HCT116 (cell line): ENCODE data around the gene VPS11. TPM values are rescaled to one million over a fixed set of nuclear protein-coding genes. Genes with fewer than 3 reads are reported as not detected.

Experiments used
- ATAC-seq: fragments of 200-7000 bp; cut with Tn5 transposase; 2 replicates; pipeline ENCODE4 v1.9.1; 2020; ENCODE audit warnings: mild to moderate bottlenecking, moderate library complexity
- BruUV-seq: library from RNA; stranded (reverse); fragments of 400-500 nt; replicated peaks from 2 replicates; lab custom pipeline; 2021; lab: Mats Ljungman, UMichigan
- CTCF ChIA-PET: fragments of 300-600 bp; sonication (Branson Sonifier 250); formaldehyde crosslinking; loops from one replicate; lab custom pipeline; 2021; ENCODE audit warnings: antibody characterized with exemption; lab: Charles Lee
- POLR2A ChIA-PET: fragments of 300-600, 350-600 bp; sonication (Branson Sonifier 250); formaldehyde crosslinking; loops from one replicate; lab custom pipeline; 2021; ENCODE audit warnings: antibody characterized with exemption; lab: Charles Lee
- RAD21 ChIA-PET, 2 experiments: fragments of 300-600 bp; sonication (Branson Sonifier 250); formaldehyde crosslinking; loops; one replicate each; lab custom pipeline; 2023; ENCODE audit warnings: low total read pairs in 2 of 2; ENCODE audit not compliant: uncharacterized antibody in 2 of 2, unreplicated experiment in 2 of 2, low non-redundant PET in 1 of 2; lab: Charles Lee
- DNase-seq: peaks from one replicate; pipeline ENCODE4 v3.0.0-alpha.2; 2010; ENCODE audit warnings: low read depth, low spot score
- H2AFZ ChIP-seq: fragments of 200-600 bp; shearing (Covaris generic), sonication (generic); 2 replicates; pipeline ENCODE4 v1.6.1; 2017; ENCODE audit warnings: low read depth, mixed run types, mixed read lengths, antibody characterized with exemption, low read length; ENCODE audit not compliant: poor library complexity, severe bottlenecking
- H3K27ac ChIP-seq: 2 replicates; pipeline ENCODE4 v1.5.1; 2012; ENCODE audit warnings: low read depth, low read length
- H3K27me3 ChIP-seq: fragments of 200-600 bp; sonication (generic); 2 replicates; pipeline ENCODE4 v1.6.1; 2016; ENCODE audit warnings: mixed run types, low read length, mixed read lengths; ENCODE audit not compliant: insufficient read depth
- H3K36me3 ChIP-seq, 2 experiments: fragments of 200-500 bp in 1 of 2; fragments of 200-600 bp in 1 of 2; sonication (Bioruptor generic) in 1 of 2; sonication (generic) in 1 of 2; 2 replicates each; pipeline versions ENCODE4 v1.5.1 to v1.6.1; 2014 to 2016; ENCODE audit warnings: low read length in 2 of 2, inconsistent platforms in 1 of 2, mixed read lengths in 1 of 2, mixed run types in 1 of 2; ENCODE audit not compliant: insufficient read depth in 2 of 2, control insufficient read depth in 1 of 2
- H3K4me1 ChIP-seq, 2 experiments: fragments of 200-600 bp in 1 of 2; sonication (generic) in 1 of 2; 2 replicates each; pipeline versions ENCODE4 v1.5.1 to v1.6.1; 2012 to 2017; ENCODE audit warnings: low read length in 2 of 2, inconsistent platforms in 1 of 2, mild to moderate bottlenecking in 1 of 2, mixed read lengths in 1 of 2, mixed run types in 1 of 2, moderate library complexity in 1 of 2; ENCODE audit not compliant: insufficient read depth in 2 of 2, control insufficient read depth in 1 of 2
- H3K4me2 ChIP-seq: fragments of 200-600 bp; sonication (generic); 2 replicates; pipeline ENCODE4 v1.6.1; 2017; ENCODE audit warnings: mixed run types, low read length, mixed read lengths
- H3K4me3 ChIP-seq, 2 experiments: fragments of 200-600 bp in 1 of 2; sonication (generic) in 1 of 2; replicated peaks in 1 of 2; 2 replicates each; pipeline ENCODE4 v1.5.1; 2011 to 2016; ENCODE audit warnings: low read length in 2 of 2, control low read depth in 1 of 2, low read depth in 1 of 2, mild to moderate bottlenecking in 1 of 2, mixed read lengths in 1 of 2, mixed run types in 1 of 2
- H3K79me2 ChIP-seq: fragments of 200-600 bp; sonication (generic); 2 replicates; pipeline ENCODE4 v1.6.1; 2017; ENCODE audit warnings: mild to moderate bottlenecking, mixed run types, low read length, moderate library complexity, mixed read lengths; ENCODE audit not compliant: insufficient read depth
- H3K9ac ChIP-seq: fragments of 200-600 bp; sonication (generic); 2 replicates; pipeline ENCODE4 v1.6.1; 2016; ENCODE audit warnings: low read length, mixed read lengths
- H3K9me2 ChIP-seq: fragments of 200-600 bp; sonication (generic), shearing (Covaris generic); 2 replicates; pipeline ENCODE4 v1.6.1; 2017; ENCODE audit warnings: mixed run types, mild to moderate bottlenecking, moderate library complexity; ENCODE audit not compliant: insufficient read depth
- H3K9me3 ChIP-seq, 2 experiments: fragments of 200-500 bp in 1 of 2; fragments of 200-600 bp in 1 of 2; sonication (Bioruptor generic) in 1 of 2; sonication (generic) in 1 of 2; 2 replicates each; pipeline ENCODE4 v1.6.1; 2014 to 2017; ENCODE audit warnings: low read length in 2 of 2, mixed read lengths in 2 of 2, inconsistent platforms in 1 of 2, low read depth in 1 of 2, mild to moderate bottlenecking in 1 of 2, mixed run types in 1 of 2, moderate library complexity in 1 of 2; ENCODE audit not compliant: control insufficient read depth in 1 of 2, insufficient read depth in 1 of 2
- H4K20me1 ChIP-seq: fragments of 200-600 bp; sonication (generic), shearing (Covaris generic); 2 replicates; pipeline ENCODE4 v1.6.1; 2017; ENCODE audit warnings: mixed run types, mild to moderate bottlenecking, moderate library complexity; ENCODE audit not compliant: insufficient read depth
- ATF3 ChIP-seq: IDR thresholded peaks from 2 replicates; pipeline ENCODE4 v1.6.1; 2012
- CBX3 ChIP-seq: IDR thresholded peaks from 2 replicates; pipeline ENCODE4 v1.6.1; 2012; ENCODE audit warnings: low read depth
- CEBPB ChIP-seq: IDR thresholded peaks from 2 replicates; pipeline ENCODE4 v1.6.1; 2012; ENCODE audit warnings: low read depth
- ELF1 ChIP-seq: IDR thresholded peaks from 2 replicates; pipeline ENCODE4 v1.6.1; 2012; ENCODE audit warnings: low read depth, borderline replicate concordance
- EZH2 ChIP-seq: fragments of 200-600 bp; sonication (generic); IDR thresholded peaks from 2 replicates; pipeline ENCODE4 v1.6.1; 2017; ENCODE audit warnings: antibody characterized with exemption, mixed run types
- FOSL1 ChIP-seq: IDR thresholded peaks from 2 replicates; pipeline ENCODE4 v1.6.1; 2012; ENCODE audit warnings: low read depth
- POLR2A ChIP-seq: IDR thresholded peaks from 2 replicates; pipeline ENCODE4 v1.7.0; 2011; ENCODE audit warnings: borderline replicate concordance; ENCODE audit not compliant: insufficient read depth, insufficient read length; ENCODE audit errors: extremely low read depth
- POLR2AphosphoS5 ChIP-seq: IDR thresholded peaks from 2 replicates; pipeline ENCODE4 v1.6.1; 2011; ENCODE audit warnings: mild to moderate bottlenecking, low read depth, low read length, moderate library complexity
- SIN3A ChIP-seq: IDR thresholded peaks from 2 replicates; pipeline ENCODE4 v1.6.1; 2012; ENCODE audit warnings: low read depth
- SP1 ChIP-seq: IDR thresholded peaks from 2 replicates; pipeline ENCODE4 v1.6.1; 2012; ENCODE audit warnings: low read depth
- TCF7L2 ChIP-seq: IDR thresholded peaks from 2 replicates; pipeline ENCODE4 v1.7.0; 2011; ENCODE audit warnings: borderline replicate concordance, inconsistent platforms; ENCODE audit not compliant: insufficient read depth, insufficient read length; ENCODE audit errors: extremely low read depth
- ZFX ChIP-seq: fragments of 450-650 bp; IDR thresholded peaks from 2 replicates; pipeline ENCODE4 v1.6.1; 2017
- ZNF274 ChIP-seq: fragments of 200-500 bp; sonication (Bioruptor generic); IDR thresholded peaks from 2 replicates; pipeline ENCODE4 v1.6.1; 2014; ENCODE audit warnings: mild to moderate bottlenecking, low read depth, low read length, inconsistent platforms
- intact Hi-C: fragments of 100-400 bp; cut with micrococcal nuclease; formaldehyde crosslinking; loops from 2 replicates; pipeline ENCODE4 v1.10.0; 2022
- total RNA-seq: library from RNA; stranded (reverse); gene quantifications from one replicate; pipeline ENCODE4 v1.2.1, GENCODE V29; 2021; ENCODE audit not compliant: unreplicated experiment
- TF ChIP-seq, protein P1 (sequence below): IDR thresholded peaks from 2 replicates; pipeline ENCODE4 v1.6.1; 2012

VPS11 gene
- total RNA-seq, 1 experiment from 2014 or later, result 20.4 TPM

- Histone ChIP-seq H3K9me2 (no peaks in the 10 kb centered on the region), H3K79me2 (peaks cover 6% of the 10 kb centered on the region), H3K27me3 (no peaks in the 10 kb centered on the region), H3K36me3 (peaks cover 11 to 14% of the 10 kb centered on the region in 2 experiments; a peak in 2 of 4 replicates), H3K4me3 (no peak overlapping the region), H3K9me3 (no peaks in the 10 kb centered on the region), H3K9ac (no peak overlapping the region), H3K4me2 (no peak overlapping the region), H2AFZ (no peak overlapping the region), H4K20me1 (no peaks in the 10 kb centered on the region), H3K4me1 (peaks cover 4 to 19% of the 10 kb centered on the region in 2 experiments; a peak in 3 of 4 replicates), H3K27ac (no peak overlapping the region)
- ATAC-seq, result no peak
- ChIA-PET RAD21 (no interaction called here), CTCF (no interaction called here), POLR2A (no interaction called here)
- no peak for DNase-seq
- intact Hi-C loops, result no loop called here
- TF ChIP-seq SP1 (no peak), ZNF274 (no peak), ATF3 (no peak), SIN3A (no peak), POLR2AphosphoS5 (no peak), CEBPB (no peak), FOSL1 (no peak)
- TF ChIP-seq, protein P1, sequence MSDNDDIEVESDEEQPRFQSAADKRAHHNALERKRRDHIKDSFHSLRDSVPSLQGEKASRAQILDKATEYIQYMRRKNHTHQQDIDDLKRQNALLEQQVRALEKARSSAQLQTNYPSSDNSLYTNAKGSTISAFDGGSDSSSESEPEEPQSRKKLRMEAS, result no peak
- BruUV-seq, result no TSS peak
These were observed 49.5 kb downstream of the VPS11 start for GRCh38 chr11:119117004-119117706.

- TF ChIP-seq ZNF274 (no peak), CBX3 (no peak), POLR2A (no peak), POLR2AphosphoS5 (no peak), ELF1 (no peak), EZH2 (no peak), SP1 (no peak), TCF7L2 (no peak), ATF3 (no peak), ZFX (no peak)
- TF ChIP-seq, protein P1, result no peak
- H3K27ac ChIP-seq, result no peak overlapping the region
- peaks cover 9 to 19% of the 10 kb centered on the region in 2 experiments for H3K4me1 ChIP-seq
- ChIA-PET RAD21 (no interaction called here), POLR2A (interaction anchor here (0.9 kb wide), 1 partner anchor 23 kb away, joined by 3 read pairs; a partner anchor contains a TSS), CTCF (no interaction called here)
- DNase-seq (no peak), ATAC-seq (no peak)
- no peak overlapping the region for H2AFZ ChIP-seq
- H3K9ac ChIP-seq, result no peak overlapping the region
- H3K9me3 ChIP-seq, result no peaks in the 10 kb centered on the region
- H3K27me3 ChIP-seq, result no peaks in the 10 kb centered on the region
- intact Hi-C loops, result no loop called here
- H3K36me3 ChIP-seq, result peaks cover 9 to 11% of the 10 kb centered on the region in 2 experiments; a peak in 1 of 4 replicates
- no TSS peak for BruUV-seq
- no peaks in the 10 kb centered on the region for H4K20me1 ChIP-seq
- no peak overlapping the region for H3K4me3 ChIP-seq
- H3K79me2 ChIP-seq, result peaks cover 17% of the 10 kb centered on the region
- H3K9me2 ChIP-seq, result no peaks in the 10 kb centered on the region
- H3K4me2 ChIP-seq, result no peak overlapping the region
These were observed 50.6 kb downstream of the VPS11 start for GRCh38 chr11:119118227-119118626.
